K562 (cell line): ENCODE data around the gene PCAT6. TPM values are rescaled to one million over a fixed set of nuclear protein-coding genes. Genes with fewer than 3 reads are reported as not detected.

Experiments used
- BCL6 ChIP-seq: fragments of 250-450 bp; sonication (Bioruptor Pico); IDR thresholded peaks from 2 replicates; pipeline ENCODE4 v1.4.0; 2020
- BHLHE40 ChIP-seq: IDR thresholded peaks from 2 replicates; pipeline ENCODE4 v1.6.1; 2011; ENCODE audit warnings: low read length, improper control_type of control experiment
- BMI1 ChIP-seq: fragments of 150-350 bp; IDR thresholded peaks from 2 replicates; pipeline ENCODE4 v1.6.1; 2014; ENCODE audit warnings: low read length
- BRD4 ChIP-seq: fragments of 200-600 bp; sonication (generic); IDR thresholded peaks from 2 replicates; pipeline ENCODE4 v1.6.1; 2017; ENCODE audit warnings: inconsistent platforms
- GABPB1 ChIP-seq: sonication (generic); formaldehyde crosslinking; IDR thresholded peaks from 2 replicates; pipeline ENCODE4 v1.8.0; 2022; ENCODE audit warnings: mild to moderate bottlenecking, missing genetic modification reagents
- KDM2B ChIP-seq: fragments of 250-450 bp; sonication (Bioruptor Pico); IDR thresholded peaks from 2 replicates; pipeline ENCODE4 v1.8.0; 2021; ENCODE audit warnings: mild to moderate bottlenecking, moderate library complexity
- MEF2A ChIP-seq: IDR thresholded peaks from 2 replicates; pipeline ENCODE4 v1.6.1; 2011; ENCODE audit warnings: low read depth, mild to moderate bottlenecking, low read length, moderate library complexity; ENCODE audit not compliant: control insufficient read depth
- NCOA2 ChIP-seq, 2 experiments: fragments of 450-650 bp; IDR thresholded peaks; 2 replicates each; pipeline ENCODE4 v1.6.1; 2018; ENCODE audit warnings: mild to moderate bottlenecking in 2 of 2, moderate library complexity in 1 of 2; ENCODE audit not compliant: partially characterized antibody in 2 of 2
- NFE2 ChIP-seq: IDR thresholded peaks from 2 replicates; pipeline ENCODE4 v1.6.1; 2014; ENCODE audit warnings: antibody characterized with exemption, low read depth
- NR2C2 ChIP-seq, 2 experiments: fragments of 200-800 bp in 1 of 2; sonication (Bioruptor generic) in 1 of 2; sonication (generic) in 1 of 2; formaldehyde crosslinking in 1 of 2; IDR thresholded peaks; 2 replicates each; pipeline versions ENCODE4 v1.6.1 to v1.8.0; 2016 to 2022; ENCODE audit warnings: mild to moderate bottlenecking in 1 of 2, missing compliant biosample characterization in 1 of 2, missing genetic modification characterization in 1 of 2, missing genetic modification reagents in 1 of 2
- PRPF4 ChIP-seq: fragments of 200-400 bp; formaldehyde crosslinking; IDR thresholded peaks from one replicate; pipeline ENCODE4 v1.6.1; 2017; ENCODE audit warnings: low read length, low read depth, mild to moderate bottlenecking; ENCODE audit not compliant: insufficient read depth, poor library complexity, severe bottlenecking
- PTTG1 ChIP-seq: fragments of 450-650 bp; IDR thresholded peaks from 2 replicates; pipeline ENCODE4 v1.6.1; 2016; ENCODE audit warnings: low read depth, mild to moderate bottlenecking, missing genetic modification characterization, missing compliant biosample characterization
- RUNX1 ChIP-seq: sonication (generic); IDR thresholded peaks from 2 replicates; pipeline ENCODE4 v1.6.1; 2016; ENCODE audit warnings: antibody characterized with exemption, low read depth
- ZNF586 ChIP-seq: fragments of 450-650 bp; formaldehyde crosslinking; conservative IDR thresholded peaks from 2 replicates; pipeline ENCODE4 v1.4.0; 2020; ENCODE audit warnings: mild to moderate bottlenecking, moderate library complexity
- polyA plus RNA-seq, 8 experiments: library from polyadenylated mRNA; depleted of rRNA in 4 of 8; stranded (reverse) in 5 of 8; unstranded in 3 of 8; fragments of >200 nt; fragmentation: Nextera tagmentation in 2 of 8; fragmentation: Illumina TruSeq in 1 of 8; extraction: Ambion mirVana in 2 of 8; extraction: Trizol in 1 of 8; gene quantifications; 2 replicates each; pipeline versions ENCODE4 v1.2.1 to v1.2.3, GENCODE V29; 2011 to 2014; ENCODE audit warnings: inconsistent platforms in 1 of 8, missing spikeins in 1 of 8
- total RNA-seq, 7 experiments: library from RNA; depleted of rRNA in 6 of 7; stranded (reverse); fragments of >200 nt in 6 of 7; fragmentation: Illumina TruSeq in 2 of 7; extraction: Trizol in 2 of 7; gene quantifications; 2 replicates each; pipeline versions ENCODE4 v1.2.1 to v1.2.3, GENCODE V29; 2011 to 2021; ENCODE audit warnings: low replicate concordance in 1 of 7
- TF ChIP-seq, protein P1 (sequence below): sonication (generic); formaldehyde crosslinking; IDR thresholded peaks from 2 replicates; pipeline ENCODE4 v1.8.0; 2023; ENCODE audit warnings: missing genetic modification reagents, mild to moderate bottlenecking, borderline replicate concordance
- TF ChIP-seq, protein P2 (sequence below): IDR thresholded peaks from 3 replicates; pipeline ENCODE4 v1.6.1; 2011; ENCODE audit warnings: borderline replicate concordance, mild to moderate bottlenecking; ENCODE audit not compliant: insufficient read length, insufficient read depth
- TF ChIP-seq, protein P3 (sequence below), 2 experiments: fragments of 450-650 bp in 1 of 2; sonication (generic) in 1 of 2; formaldehyde crosslinking; conservative IDR thresholded peaks; 2 replicates each; pipeline versions ENCODE4 v1.4.0 to v1.8.1; 2020 to 2022; ENCODE audit warnings: mild to moderate bottlenecking in 1 of 2, missing genetic modification reagents in 1 of 2

PCAT6 gene
- total and polyA plus RNA-seq, 9 of the 15 experiments (the other 6 are each of a cell fraction or from before 2014, with no cell fraction given), result 0.25 to 2.4 (median 0.54) TPM; not detected in 1

DNA sequence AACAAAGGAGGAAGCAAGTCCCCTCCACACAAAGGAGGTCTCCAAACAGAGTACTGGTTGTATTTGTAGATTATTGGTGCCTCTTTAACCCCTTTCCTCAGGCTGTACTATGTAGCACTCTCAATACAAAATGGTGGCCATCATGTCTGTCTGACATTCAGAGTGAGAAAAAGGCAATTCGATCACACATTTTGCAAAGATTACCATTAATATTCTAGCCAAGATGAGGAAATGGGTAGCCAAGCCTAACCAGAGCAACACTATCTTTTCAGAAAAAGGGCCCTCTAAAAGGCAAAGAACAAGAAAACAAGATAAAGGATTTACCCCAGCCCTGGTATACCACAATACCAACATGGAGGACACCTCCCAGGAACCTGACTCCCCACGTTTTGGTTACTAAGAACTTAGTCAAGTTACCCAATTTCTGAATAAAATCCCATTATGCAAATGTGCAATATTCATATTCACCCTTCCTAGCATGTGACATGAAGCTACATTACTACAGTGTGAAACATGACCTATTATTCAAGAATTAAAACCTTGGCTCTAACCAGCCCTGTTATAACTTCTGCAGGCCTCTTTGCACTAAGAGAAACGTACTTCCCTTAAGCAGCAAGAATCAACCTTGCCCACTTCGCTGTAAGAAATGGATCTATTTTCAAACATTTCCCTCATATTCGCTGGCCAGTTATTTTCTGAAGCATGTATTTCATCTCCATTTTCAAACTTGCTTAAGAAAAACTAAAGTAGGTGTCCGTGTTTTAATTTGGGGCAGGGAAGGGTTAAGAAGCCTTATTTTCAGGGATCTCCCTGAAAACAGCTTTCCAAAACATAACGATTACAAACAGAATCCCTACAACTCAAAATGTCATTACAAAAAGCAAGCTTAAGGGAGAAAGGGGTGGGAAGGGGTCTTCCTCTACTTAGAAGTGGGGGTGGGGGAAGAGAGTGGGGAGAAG is 4.6 kb upstream of the PCAT6 start (continued):
- TF ChIP-seq PTTG1, result peak; percentile 79
- TF ChIP-seq BHLHE40, result no peak
- TF ChIP-seq RUNX1, result no peak
- TF ChIP-seq, protein P1, sequence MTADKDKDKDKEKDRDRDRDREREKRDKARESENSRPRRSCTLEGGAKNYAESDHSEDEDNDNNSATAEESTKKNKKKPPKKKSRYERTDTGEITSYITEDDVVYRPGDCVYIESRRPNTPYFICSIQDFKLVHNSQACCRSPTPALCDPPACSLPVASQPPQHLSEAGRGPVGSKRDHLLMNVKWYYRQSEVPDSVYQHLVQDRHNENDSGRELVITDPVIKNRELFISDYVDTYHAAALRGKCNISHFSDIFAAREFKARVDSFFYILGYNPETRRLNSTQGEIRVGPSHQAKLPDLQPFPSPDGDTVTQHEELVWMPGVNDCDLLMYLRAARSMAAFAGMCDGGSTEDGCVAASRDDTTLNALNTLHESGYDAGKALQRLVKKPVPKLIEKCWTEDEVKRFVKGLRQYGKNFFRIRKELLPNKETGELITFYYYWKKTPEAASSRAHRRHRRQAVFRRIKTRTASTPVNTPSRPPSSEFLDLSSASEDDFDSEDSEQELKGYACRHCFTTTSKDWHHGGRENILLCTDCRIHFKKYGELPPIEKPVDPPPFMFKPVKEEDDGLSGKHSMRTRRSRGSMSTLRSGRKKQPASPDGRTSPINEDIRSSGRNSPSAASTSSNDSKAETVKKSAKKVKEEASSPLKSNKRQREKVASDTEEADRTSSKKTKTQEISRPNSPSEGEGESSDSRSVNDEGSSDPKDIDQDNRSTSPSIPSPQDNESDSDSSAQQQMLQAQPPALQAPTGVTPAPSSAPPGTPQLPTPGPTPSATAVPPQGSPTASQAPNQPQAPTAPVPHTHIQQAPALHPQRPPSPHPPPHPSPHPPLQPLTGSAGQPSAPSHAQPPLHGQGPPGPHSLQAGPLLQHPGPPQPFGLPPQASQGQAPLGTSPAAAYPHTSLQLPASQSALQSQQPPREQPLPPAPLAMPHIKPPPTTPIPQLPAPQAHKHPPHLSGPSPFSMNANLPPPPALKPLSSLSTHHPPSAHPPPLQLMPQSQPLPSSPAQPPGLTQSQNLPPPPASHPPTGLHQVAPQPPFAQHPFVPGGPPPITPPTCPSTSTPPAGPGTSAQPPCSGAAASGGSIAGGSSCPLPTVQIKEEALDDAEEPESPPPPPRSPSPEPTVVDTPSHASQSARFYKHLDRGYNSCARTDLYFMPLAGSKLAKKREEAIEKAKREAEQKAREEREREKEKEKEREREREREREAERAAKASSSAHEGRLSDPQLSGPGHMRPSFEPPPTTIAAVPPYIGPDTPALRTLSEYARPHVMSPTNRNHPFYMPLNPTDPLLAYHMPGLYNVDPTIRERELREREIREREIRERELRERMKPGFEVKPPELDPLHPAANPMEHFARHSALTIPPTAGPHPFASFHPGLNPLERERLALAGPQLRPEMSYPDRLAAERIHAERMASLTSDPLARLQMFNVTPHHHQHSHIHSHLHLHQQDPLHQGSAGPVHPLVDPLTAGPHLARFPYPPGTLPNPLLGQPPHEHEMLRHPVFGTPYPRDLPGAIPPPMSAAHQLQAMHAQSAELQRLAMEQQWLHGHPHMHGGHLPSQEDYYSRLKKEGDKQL (CRISPR knock-in tag), result no peak
- TF ChIP-seq, protein P2, sequence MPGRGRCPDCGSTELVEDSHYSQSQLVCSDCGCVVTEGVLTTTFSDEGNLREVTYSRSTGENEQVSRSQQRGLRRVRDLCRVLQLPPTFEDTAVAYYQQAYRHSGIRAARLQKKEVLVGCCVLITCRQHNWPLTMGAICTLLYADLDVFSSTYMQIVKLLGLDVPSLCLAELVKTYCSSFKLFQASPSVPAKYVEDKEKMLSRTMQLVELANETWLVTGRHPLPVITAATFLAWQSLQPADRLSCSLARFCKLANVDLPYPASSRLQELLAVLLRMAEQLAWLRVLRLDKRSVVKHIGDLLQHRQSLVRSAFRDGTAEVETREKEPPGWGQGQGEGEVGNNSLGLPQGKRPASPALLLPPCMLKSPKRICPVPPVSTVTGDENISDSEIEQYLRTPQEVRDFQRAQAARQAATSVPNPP, result no peak
- TF ChIP-seq NR2C2 (CRISPR knock-in tag; IDR thresholded peaks at IDR 0.05), result no peak
- TF ChIP-seq NR2C2 (tag; IDR thresholded peaks at IDR 0.05), result peak; percentile 75; the same call in 1 of the 2 replicates
- TF ChIP-seq NCOA2 (IDR thresholded peaks at IDR 0.05; ENCODE audit: partially characterized antibody in 2 of 2), result no peak
- no peak for TF ChIP-seq BMI1
- no peak for TF ChIP-seq NFE2
- no peak for TF ChIP-seq MEF2A
- TF ChIP-seq, protein P3, sequence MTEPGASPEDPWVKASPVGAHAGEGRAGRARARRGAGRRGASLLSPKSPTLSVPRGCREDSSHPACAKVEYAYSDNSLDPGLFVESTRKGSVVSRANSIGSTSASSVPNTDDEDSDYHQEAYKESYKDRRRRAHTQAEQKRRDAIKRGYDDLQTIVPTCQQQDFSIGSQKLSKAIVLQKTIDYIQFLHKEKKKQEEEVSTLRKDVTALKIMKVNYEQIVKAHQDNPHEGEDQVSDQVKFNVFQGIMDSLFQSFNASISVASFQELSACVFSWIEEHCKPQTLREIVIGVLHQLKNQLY (CRISPR knock-in tag; conservative IDR thresholded peaks at IDR 0.05), result no peak
- peak; percentile 75 for TF ChIP-seq BCL6 (CRISPR knock-in tag)
- TF ChIP-seq GABPB1 (CRISPR knock-in tag), result no peak
- TF ChIP-seq KDM2B, result no peak
- TF ChIP-seq ZNF586 (CRISPR knock-in tag), result no peak
- TF ChIP-seq BRD4, result peak; percentile 71; the same call in 1 of the 2 replicates
- TF ChIP-seq PRPF4, result no peak
